SK-N-SH (cell line): ENCODE results near the gene ZNF396.

Source experiments
- CTCF ChIP-seq: fragments of 200-600 bp; sonication (generic); IDR thresholded peaks from 2 replicates; pipeline ENCODE4 v1.6.1; 2017; ENCODE audit warnings: antibody characterized with exemption, mild to moderate bottlenecking, moderate library complexity
- ELF1 ChIP-seq: IDR thresholded peaks from 2 replicates; pipeline ENCODE4 v1.4.0; 2012
- EP300 ChIP-seq, 2 experiments: IDR thresholded peaks; 2 replicates each; pipeline versions ENCODE4 v1.4.0 to v1.6.1; 2012; ENCODE audit warnings: borderline replicate concordance in 1 of 2, low read depth in 1 of 2, low read length in 1 of 2
- EZH2phosphoT487 ChIP-seq: fragments of 200-600 bp; sonication (generic); IDR thresholded peaks from 2 replicates; pipeline ENCODE4 v1.6.1; 2017; ENCODE audit warnings: low read depth, mixed run types, mild to moderate bottlenecking, antibody characterized with exemption, moderate library complexity, borderline replicate concordance
- JUND ChIP-seq: IDR thresholded peaks from 2 replicates; pipeline ENCODE4 v1.4.0; 2012
- POLR2AphosphoS5 ChIP-seq: IDR thresholded peaks from 2 replicates; pipeline ENCODE4 v1.6.1; 2012; ENCODE audit warnings: low read depth, low read length
- RAD21 ChIP-seq: IDR thresholded peaks from 2 replicates; pipeline ENCODE4 v1.6.1; 2012; ENCODE audit warnings: mild to moderate bottlenecking, low read length
- RFX5 ChIP-seq: IDR thresholded peaks from 2 replicates; pipeline ENCODE4 v1.6.1; 2012; ENCODE audit warnings: mild to moderate bottlenecking, improper control_type of control experiment, low read length
- TCF12 ChIP-seq: IDR thresholded peaks from 2 replicates; pipeline ENCODE4 v1.4.0; 2012
- ZBTB33 ChIP-seq: IDR thresholded peaks from 2 replicates; pipeline ENCODE4 v1.4.0; 2012; ENCODE audit warnings: low read depth, borderline replicate concordance
- TF ChIP-seq, protein P1 (sequence below): IDR thresholded peaks from 2 replicates; pipeline ENCODE4 v1.6.1; 2012; ENCODE audit warnings: mild to moderate bottlenecking, low read depth, low read length, moderate library complexity

DNA sequence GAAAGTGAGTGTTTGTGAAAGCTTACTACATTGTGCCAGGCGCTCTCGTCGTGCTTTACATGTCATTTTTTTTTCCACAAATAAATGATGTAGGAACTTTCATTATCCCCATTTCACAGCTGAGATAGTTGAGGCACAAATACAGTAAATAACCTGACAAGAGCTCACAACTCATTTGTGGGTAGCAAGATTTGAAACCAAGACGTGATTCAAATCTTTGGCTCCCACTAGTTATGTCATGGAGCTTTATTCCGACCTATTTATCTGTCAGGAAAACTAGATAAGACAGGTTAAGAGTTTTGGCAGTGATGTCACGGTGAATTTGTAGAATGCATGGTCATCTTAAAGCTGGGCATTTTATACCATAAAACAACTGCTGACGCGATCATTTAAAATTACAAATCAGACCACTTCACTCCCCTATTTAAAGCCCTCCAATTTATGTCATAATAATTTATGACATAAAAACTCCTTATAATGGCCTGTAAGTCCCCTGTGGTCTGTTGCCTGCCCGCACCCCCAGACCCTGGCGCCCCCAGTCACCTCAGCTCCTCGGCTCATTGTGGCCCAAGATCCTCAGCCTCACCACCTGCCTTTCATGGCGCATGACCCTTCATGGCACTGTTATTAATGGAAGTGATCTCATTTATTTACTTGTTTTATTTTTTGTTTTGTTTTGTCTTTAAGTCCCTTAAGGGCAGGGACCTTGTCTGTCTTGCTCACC lies 32.2 kb downstream of the ZNF396 start:
- no peak for TF ChIP-seq RFX5
- no peak for TF ChIP-seq JUND
- no peak for TF ChIP-seq CTCF
- no peak for TF ChIP-seq TCF12
- no peak for TF ChIP-seq EZH2phosphoT487
- no peak for TF ChIP-seq ELF1
- no peak for TF ChIP-seq EP300 (IDR thresholded peaks at IDR 0.05; ENCODE audit: borderline replicate concordance in 1 of 2, low read depth in 1 of 2, low read length in 1 of 2)
- TF ChIP-seq, protein P1, sequence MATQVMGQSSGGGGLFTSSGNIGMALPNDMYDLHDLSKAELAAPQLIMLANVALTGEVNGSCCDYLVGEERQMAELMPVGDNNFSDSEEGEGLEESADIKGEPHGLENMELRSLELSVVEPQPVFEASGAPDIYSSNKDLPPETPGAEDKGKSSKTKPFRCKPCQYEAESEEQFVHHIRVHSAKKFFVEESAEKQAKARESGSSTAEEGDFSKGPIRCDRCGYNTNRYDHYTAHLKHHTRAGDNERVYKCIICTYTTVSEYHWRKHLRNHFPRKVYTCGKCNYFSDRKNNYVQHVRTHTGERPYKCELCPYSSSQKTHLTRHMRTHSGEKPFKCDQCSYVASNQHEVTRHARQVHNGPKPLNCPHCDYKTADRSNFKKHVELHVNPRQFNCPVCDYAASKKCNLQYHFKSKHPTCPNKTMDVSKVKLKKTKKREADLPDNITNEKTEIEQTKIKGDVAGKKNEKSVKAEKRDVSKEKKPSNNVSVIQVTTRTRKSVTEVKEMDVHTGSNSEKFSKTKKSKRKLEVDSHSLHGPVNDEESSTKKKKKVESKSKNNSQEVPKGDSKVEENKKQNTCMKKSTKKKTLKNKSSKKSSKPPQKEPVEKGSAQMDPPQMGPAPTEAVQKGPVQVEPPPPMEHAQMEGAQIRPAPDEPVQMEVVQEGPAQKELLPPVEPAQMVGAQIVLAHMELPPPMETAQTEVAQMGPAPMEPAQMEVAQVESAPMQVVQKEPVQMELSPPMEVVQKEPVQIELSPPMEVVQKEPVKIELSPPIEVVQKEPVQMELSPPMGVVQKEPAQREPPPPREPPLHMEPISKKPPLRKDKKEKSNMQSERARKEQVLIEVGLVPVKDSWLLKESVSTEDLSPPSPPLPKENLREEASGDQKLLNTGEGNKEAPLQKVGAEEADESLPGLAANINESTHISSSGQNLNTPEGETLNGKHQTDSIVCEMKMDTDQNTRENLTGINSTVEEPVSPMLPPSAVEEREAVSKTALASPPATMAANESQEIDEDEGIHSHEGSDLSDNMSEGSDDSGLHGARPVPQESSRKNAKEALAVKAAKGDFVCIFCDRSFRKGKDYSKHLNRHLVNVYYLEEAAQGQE: no peak
- TF ChIP-seq POLR2AphosphoS5: no peak
- no peak for TF ChIP-seq ZBTB33
- no peak for TF ChIP-seq RAD21
